GM12873 (cell line): ENCODE data around the gene SH3BP4.

Source experiments
- CTCF ChIP-seq: IDR thresholded peaks from 2 replicates; pipeline ENCODE4 v1.5.1; 2012; ENCODE audit warnings: low read depth, mild to moderate bottlenecking, moderate library complexity, low read length, control low read depth; ENCODE audit not compliant: insufficient read depth; ENCODE audit errors: missing control alignments

Gene SH3BP4

GRCh38 chr2:234930397-234930796 is 21.4 kb upstream of the SH3BP4 start:
- TF ChIP-seq CTCF, result no peak

- no peak for TF ChIP-seq CTCF
Observed at GRCh38 chr2:234931371-234931770, 20.4 kb upstream of the SH3BP4 start.

- no peak for TF ChIP-seq CTCF
Observed at GRCh38 chr2:234932591-234933168, 19.1 kb upstream of the SH3BP4 start.

GRCh38 chr2:234935311-234935710 is 16.5 kb upstream of the SH3BP4 start:
- TF ChIP-seq CTCF, result no peak

GRCh38 chr2:234939576-234939975 is 12.2 kb upstream of the SH3BP4 start:
- TF ChIP-seq CTCF, result no peak

- no peak for TF ChIP-seq CTCF
Observed at GRCh38 chr2:234939996-234940395, 11.8 kb upstream of the SH3BP4 start.

GRCh38 chr2:234940527-234940926 is 11.3 kb upstream of the SH3BP4 start:
- TF ChIP-seq CTCF, result no peak
